Effector CD4-positive, alpha-beta T cell (primary cell): ENCODE data around the gene URB1.
A peak's percentile ranks its signal among the peaks of the same experiment; 100 is the strongest.
"Not testable (repeated sequence)": the region's sequence is repeated elsewhere in the genome, so short reads cannot be mapped to it uniquely, and the experiment has no call there.

Experiments used
- DNase-seq: peaks from one replicate; pipeline ENCODE4 v3.0.0-alpha.2; 2020

The URB1 gene

DNA sequence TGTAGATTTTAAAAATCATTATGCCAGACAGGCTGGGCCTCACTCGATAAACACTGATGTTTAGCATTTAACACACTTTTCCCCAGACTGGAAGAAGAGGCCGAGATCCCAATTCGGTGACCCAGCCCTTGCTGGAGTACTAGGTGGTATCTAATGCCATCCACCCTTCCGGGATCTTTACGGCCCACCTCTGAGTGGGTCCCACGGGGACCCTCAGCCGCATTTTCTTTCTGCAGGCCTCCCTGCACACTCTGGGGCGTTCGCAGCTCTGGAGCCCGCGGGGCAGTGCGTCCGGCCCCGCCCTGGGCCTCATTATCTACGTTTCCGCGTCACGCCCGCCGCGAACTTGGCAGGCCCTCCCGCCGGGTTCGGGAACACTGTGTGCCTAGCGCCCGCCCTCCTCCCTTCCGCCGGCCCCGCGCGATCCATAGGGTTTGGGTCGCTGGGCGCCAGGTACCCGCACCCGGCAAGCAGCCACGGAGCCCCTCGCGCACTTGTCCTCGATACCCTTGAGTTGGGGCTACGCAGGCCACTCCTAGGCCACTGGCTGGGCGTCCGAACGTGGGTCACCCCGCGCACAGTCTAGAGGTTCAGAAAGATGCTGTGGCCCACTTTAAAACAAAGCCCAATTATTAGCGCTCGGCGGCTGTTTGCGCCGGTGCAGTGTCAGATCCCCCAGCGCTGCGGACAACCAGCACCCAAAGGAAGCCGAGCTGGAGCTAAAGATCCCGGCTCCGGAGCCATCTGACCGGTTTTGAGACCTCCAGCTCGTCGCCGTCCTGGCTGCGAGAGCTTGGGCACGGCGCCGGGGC, 18.7 kb upstream of the URB1 start:
- peak; percentile 35 for DNase-seq

DNA sequence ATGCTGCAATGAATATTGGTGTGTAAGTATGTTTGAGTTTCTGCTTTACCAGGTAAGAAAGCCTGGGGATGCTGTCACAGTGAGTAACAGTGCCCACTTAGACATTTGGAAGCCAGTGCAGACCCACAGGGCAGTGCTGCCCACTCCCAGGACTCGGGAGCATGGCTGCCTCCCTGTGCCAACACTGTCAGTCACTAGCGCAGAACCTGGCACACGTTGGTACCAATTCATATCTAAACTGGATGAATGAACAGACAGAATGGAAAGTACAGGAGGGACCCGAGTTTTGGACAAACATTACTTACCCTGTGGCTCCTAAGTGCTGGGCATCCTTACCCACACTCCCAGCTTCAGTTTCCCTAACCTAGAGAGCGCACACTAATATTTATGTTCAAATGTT, 18.1 kb upstream of the URB1 start:
- no peak for DNase-seq

DNA sequence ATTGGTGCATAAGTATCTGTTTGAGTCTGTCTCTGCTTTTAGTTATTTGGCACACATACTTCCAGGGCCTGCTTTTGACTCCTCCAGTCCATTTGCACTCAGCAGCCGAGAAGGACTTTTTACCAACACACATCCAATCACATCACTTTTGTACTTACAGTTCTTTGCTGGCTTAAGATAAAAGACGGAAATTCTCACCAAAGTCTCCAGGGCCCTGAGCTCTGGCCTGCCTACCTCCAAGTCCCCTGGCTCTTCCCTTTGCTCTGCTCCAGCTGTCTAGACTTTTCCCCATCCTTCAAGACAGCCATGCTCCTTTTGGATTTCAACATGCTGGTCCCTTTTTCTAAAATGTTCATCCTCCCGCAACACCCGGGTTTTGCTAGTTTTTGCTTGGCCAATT, 17.5 kb upstream of the URB1 start:
- DNase-seq: no peak

DNA sequence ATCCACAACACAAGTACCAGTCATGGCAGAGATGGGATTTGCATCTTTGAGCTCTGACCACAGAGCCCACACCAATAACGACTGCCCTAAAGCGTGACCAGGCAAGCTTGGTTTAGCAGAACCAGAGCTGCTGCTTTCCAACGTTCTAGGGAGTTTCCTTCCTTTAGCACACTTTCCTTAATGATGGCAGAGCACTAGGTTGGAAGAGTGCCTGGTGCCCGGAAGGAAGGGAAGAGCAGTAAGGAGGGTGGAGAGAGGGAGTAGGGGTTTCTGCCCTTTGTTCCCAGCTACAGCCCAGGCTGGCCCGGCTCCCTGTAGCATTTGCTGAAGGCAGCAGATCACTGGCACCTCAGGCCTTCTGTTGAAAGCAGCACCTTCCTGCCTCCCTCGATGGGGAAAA, 13.6 kb upstream of the URB1 start:
- DNase-seq: no peak

DNA sequence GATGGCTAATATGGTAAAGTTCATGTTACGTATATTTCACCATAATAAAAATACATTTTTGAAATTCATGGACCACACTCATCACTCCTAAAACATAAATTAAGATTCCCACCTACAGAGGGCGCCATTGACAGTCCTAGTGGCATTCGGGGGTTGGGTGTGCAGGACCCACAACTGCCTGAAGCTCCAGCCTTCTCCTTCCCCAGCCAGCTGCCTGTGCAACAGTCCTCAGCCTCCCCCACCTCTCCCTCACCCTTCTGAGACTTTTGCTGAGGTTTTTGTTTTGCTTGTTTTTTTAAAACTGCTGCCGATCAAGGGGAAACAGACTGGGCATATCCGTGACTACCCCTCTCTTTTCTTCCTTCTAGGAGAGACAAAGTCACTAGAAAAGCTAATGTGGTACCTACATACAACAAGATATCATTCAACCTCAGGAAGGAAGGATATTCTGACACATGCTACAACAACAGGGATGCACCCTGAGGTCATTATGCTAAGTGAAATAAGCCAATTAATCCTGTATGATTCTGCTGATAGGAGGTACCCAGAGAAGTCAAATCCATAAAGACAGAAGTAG, 10.5 kb upstream of the URB1 start:
- peak; percentile 41 for DNase-seq

DNA sequence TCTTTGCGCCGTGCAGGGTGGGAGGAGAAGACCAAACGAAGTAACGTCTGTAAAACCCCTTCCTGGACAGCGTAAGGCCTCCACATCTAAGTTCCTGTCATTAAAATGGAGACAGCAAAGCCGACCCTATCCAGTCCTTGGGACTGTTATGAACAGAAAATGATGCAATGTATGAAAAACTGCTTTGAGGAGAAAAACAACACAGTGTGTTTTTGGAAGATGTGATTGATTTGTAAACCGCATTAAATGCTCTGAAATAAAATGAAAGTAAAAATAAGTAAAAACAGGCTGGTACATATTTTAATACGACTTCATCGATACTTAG, 827 bp upstream of the URB1 start:
- no peak for DNase-seq

DNA sequence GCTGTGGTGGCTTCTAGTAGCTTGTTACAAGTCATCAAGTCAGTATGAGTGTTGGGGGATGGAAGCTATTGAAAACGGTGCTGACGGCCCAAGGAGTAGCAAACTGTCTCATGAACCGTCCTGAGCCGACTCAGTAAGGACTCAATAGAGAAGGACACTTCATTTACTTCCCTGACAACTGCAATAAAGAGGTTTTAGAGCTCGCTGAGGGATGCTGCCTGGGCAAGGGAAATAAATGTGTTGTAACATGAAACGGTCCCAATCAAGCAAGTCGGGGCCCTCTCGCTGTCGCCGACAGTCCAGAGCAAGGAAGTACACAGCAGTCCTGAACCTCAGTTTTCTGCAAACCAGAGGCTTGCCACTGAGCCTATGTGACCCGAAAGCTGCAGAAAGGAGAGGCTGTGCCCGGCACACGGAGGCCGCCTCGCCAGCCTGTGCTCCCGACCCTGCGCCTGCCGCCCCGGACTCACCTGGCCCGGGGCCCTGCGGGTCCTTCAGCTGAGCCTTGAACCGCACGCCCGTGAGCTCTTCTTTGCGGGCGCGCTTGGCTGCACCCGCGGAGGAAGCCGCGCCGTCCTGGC, 423 bp downstream of the URB1 start:
- DNase-seq: peak; percentile 4

DNA sequence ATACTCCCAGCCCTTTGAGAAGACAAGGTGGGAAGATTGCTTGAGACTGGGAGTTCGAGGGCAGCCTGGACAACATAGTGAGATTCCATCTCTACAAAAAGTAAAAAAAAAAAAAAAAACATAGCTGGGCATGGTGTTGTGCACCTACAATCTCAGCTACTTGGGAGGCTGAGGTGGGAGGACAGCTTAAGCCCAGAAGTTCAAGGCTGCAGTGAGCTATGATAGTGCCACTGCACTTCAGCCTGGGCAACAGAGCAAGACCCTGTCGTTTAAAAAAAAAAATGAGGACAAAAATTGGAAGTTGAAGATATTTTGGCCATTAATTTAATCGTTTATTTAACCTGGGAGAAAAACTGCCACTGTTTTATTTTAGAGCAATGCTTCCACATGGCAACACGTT, 1.1 kb downstream of the URB1 start:
- no peak for DNase-seq

DNA sequence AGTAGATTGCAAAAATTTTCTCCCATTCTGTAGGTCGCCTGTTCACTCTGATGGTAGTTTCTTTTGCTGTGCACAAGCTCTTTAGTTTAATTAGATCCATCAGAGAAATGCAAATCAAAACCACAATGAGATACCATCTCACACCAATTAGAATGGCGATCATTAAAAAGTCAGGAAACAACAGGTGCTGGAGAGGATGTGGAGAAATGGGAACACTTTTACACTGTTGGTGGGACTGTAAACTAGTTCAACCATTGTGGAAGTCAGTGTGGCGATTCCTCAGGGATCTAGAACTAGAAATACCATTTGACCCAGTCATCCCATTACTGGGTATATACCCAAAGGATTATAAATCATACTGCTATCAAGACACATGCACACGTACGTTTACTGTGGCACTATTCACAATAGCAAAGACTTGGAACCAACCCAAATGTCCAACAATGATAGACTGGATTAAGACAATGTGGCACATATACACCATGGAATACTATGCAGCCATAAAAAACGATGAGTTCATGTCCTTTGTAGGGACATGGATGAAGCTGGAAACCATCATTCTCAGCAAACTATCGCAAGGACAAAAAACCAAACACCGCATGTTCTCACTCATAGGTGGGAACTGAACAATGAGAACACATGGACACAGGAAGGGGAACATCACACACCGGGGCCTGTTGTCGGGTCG, 2.1 kb downstream of the URB1 start:
- DNase-seq: not testable (repeated sequence)

DNA sequence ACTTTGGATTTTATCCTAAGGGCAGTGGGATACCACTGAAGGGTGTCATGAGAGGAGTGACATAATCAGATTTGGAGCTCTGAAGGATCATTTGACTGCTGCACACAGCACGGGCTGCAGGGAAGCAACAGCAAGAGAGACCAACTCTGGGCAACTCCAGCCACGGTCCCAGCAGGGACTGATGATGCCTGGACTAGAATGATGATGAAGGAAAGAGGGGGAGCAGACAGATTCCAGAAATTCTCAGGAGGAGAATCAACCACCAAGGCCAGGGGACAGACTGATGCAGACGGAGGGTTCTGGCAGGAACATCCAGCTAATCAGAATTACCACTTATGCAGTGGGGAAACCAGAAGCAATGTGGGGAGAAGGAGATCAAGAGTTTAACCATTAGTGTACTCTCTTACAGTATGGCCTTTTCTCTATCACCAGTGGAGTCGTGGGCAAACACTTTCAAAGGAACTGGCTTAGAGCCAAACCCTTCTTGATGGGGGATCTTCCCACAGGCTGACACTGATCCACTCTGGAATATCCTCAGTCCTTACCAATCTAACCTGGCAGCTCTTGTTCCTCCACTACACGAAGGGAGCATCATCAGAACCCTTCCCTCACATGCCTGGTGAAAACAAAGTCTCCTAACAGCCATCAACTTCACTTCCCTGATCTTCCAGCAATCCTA, 3.3 kb downstream of the URB1 start:
- DNase-seq: no peak

DNA sequence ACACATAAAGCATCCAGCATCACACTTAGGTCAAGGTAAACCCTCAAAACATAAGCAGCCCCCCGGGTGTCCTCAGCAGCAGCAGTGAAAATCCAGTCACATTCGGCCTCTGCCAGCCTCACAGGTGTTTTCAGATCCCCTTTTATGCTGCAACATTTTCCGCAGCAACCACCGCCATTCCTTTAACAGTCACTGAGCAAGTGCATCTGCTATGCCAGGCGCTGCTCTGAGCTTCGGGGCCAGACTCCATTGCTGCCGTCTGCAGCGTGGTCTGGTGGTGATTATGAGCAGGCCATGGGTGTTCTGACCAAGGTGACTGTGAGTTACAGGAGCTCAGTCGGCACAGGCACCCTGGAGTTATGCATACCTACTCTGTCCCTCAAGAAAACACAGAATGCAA, 4.5 kb downstream of the URB1 start:
- no peak for DNase-seq

DNA sequence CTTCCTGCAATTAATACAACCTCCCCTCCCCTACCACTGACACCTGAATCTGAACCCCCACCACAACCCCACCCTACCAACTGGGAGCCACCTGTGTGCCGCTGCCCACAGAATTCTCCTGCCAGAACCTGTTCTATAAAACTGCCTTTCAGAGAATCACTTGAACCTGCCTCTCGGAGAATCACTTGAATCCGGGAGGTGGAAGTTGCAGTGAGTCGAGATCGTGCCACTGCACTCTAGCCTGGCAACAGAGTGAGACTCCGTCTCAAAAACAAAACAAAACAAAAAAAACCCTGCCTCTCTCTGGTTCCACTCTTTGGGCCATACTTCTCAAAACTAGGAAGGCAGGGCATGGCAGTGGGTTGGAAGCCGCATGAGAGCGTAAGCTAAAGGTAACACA, 5.7 kb downstream of the URB1 start:
- no peak for DNase-seq

DNA sequence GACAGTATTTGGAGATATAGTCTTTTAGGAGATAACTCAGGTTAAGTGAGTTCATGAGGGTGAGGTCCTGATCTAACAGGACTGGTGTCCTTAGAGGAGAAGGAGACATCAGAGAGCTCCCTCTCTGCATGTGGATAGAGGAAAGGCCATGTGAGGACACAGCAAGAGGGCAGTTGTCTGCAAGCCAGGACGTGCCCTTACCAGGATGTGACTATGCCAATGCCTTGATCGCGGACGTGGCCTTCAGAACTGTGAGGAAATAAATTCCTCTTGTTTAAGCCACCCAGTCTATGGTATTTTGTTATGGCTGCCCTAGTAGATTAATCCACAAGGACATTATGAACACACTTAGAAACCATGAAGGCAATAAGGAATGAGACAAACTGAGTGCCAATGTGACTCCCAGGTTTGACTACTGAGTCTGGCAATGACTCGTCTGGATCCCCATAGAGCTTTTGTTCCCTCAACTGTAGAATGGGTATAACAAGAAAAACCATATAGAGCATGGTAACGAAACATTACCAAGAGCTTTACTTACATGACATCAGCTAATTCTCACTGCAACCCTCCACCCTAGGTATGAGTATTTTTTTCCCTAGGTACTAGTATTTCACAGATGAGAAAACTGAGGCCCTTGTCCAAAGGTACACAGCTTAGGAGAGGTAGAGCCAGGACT, 6.5 kb downstream of the URB1 start:
- DNase-seq: no peak

DNA sequence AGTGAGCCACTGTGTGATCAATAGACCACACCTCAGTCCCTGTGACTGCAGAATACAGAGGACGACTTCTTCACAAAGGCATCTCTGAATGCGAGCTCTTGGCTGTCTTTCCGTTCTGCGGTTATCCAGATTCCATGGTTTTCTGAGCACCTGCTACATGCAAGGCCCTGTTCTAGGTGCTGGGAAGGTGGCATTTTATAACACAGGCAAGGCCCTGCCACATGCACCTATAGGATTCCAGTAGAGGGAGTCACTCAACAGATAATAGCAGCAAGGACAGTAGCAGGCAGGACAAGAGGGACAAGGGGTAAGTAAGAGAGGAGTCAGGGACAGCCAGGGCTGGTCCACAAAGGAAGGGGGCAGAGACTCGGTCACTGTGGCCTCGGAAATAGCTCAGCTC, 9.0 kb downstream of the URB1 start:
- DNase-seq: no peak

DNA sequence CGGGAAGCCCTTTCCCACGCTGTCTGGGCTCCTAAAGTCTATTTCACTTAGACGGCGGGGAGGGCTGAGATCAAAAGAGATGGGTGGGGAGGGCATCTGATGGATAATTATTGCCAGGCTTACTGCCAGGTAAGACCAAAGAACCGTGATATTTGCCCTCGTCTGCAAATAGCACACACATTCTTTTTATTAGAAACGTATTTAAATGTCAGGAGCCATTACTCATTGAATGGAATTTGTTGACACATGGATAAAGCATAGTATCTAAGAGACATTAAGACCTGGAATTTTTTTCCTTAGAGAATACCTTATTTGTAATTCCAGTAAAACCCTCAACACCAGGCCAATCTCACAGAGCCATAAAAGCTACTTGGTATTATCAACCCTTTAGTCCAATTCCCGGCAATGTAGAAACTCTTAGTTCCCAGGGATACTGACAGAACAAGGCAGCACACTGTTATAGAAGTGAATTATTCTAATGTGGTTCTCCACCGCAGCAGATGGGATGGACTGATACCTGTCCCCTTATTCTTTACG, 10.6 kb downstream of the URB1 start:
- no peak for DNase-seq

DNA sequence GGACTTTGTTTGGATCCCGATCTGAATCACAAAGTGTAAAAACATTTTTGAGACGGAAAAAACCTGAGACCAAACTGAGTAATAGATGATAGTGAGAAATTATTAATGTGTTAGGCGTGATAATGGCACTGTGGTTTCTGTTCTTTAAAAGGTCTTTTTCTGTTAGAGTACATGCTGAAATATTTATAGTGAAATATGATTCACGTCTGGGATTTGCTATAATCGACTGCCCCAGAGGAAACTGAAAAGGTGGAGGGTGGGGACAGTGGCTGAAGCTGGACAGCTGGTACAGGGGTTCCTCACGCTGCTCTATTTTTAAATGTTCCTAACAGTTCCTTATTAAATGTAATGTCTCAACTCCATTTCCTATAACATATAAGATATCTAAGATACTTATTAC, 11.2 kb downstream of the URB1 start:
- DNase-seq: no peak

DNA sequence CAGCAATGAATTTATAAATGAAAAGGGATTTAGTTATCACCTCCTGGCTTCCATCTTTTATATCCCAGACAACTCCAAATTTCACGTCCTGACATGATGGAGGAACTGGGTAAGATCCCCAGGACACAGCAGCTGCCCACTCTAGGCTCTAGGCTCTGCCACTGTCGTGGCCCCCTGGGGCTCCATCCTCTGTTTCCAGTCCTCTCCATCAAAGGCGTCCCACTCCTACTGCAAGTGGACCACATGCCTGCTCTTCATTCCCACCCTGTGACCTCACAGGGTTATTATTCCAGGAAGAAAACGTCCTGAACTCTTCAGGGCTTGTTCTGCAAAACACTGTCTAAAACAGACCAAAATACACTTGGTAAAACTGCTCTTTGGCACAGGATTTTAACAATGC, 11.9 kb downstream of the URB1 start:
- DNase-seq: no peak

DNA sequence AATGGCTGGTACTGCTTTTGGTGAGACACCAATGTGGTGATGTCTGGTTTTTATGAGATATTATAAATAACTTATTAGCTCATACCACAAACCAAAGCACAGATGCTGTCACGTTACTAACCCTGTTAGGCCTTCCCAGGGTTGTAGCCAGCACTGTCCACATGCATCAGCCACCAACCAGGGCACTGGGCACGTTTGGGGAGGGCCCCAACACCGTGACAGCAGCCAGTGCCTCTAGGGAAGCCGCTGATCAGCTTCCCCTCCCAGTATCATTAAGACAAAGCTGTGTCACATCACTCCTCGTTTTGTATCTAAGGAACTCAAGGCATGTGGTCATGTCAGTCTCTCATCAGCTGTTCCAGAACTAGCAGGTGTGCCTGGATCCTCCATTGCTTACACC, 13.9 kb downstream of the URB1 start:
- no peak for DNase-seq

DNA sequence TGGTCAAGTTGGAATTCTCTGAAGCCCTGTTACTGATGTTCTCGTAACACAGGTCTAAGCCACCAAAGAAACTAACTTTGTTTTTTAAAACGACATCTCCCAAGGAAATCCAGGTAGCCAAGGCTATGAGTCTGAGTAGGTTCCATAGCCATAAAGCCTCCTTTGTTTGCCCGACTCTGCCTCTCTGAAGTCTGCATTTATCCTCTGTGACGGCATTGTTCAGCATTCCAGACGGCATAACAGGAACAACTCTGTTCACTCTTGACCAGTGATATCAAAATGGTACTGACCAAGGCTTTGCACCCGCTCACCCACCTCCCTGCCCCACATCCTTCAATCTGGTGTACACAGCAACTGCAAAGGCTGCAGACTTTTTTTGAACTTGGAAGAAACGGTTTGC, 14.8 kb downstream of the URB1 start:
- no peak for DNase-seq

DNA sequence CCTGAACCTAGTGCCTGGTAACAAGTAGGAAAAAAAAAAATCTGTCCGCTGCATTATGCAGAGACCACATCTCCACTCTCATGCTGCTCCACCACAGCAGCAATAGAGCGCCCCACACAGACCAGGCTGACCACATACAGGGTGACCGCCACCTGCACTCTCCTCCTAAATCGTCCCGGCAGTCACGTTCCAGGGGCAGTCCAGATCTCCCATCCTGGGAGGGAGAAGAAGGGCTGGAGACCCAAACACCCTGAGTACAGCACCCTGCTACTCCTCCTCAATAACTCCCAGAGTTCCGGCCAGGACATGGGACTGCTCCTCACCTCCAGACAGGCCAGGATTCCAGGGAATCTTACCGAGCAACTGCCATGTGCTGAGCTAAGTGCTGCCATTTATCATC, 15.3 kb downstream of the URB1 start:
- no peak for DNase-seq

DNA sequence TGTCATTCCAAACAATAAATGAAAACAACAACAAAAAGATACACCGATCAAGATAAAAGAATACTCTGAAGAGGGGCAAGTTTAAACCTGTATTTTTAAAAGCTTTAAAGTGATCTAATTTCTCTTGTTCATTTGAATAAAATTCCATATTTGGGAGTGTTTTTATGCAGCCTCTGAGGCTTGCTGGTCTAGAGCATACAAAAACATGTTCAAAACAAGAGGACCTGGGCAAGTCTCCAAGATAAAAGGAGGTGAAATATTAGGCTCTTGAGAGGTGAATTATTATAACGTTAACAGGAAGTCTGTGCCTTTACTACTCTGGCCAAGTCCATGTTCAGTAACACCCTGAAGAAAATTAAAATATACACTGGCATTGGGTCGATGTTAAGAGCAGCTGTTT, 20.1 kb downstream of the URB1 start:
- no peak for DNase-seq

DNA sequence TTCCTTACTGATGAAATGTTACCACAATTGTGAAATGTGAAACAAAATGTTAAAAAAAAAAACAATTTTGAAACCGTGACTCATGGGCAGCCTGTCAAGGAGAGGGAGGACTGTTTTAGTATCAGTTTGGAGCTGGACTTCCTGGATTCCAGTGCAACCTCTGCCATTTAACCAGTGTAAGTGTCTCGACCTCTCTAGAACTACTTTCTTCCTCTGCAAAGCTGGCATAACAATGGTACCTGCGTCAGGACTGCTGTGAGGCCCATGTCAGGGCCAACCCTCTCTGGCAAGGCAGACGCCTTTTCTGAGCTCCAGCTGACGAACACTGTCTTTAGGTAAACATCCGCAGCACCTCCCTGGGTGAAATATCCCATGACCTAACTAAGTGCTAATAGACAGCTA, 20.9 kb downstream of the URB1 start:
- no peak for DNase-seq
